Stimulated activated CD4-positive, alpha-beta T cell treated with anti-CD3 and anti-CD28 coated beads, TNF-alpha, amount 100 ng/mL, for 48 hours (primary cell): Measurements from ENCODE around the gene RETN.

Source experiments
- DNase-seq, 3 donors: peaks; one replicate each; pipeline ENCODE4 v3.0.0-alpha.2; 2020; ENCODE audit warnings: low read depth in 3 of 3

Gene RETN

GRCh38 chr19:7657131-7657751 is 11.6 kb upstream of the RETN start:
- no peak for DNase-seq

GRCh38 chr19:7658219-7658686 is 10.6 kb upstream of the RETN start:
- DNase-seq = no peak

GRCh38 chr19:7661744-7662538 is 6.9 kb upstream of the RETN start:
- DNase-seq = no peak

- no peak for DNase-seq
These were observed 6.2 kb upstream of the RETN start for GRCh38 chr19:7662657-7663056.

GRCh38 chr19:7663706-7664105 is 5.1 kb upstream of the RETN start:
- no peak for DNase-seq

GRCh38 chr19:7665076-7665475 is 3.8 kb upstream of the RETN start:
- DNase-seq = no peak

GRCh38 chr19:7669641-7670040 is 792 bp downstream of the RETN start:
- no peak for DNase-seq

GRCh38 chr19:7670150-7670783 is 1.4 kb downstream of the RETN start:
- DNase-seq = no peak

GRCh38 chr19:7670790-7671189 is 1.9 kb downstream of the RETN start:
- no peak for DNase-seq

- no peak for DNase-seq
These were observed 3.7 kb downstream of the RETN start for GRCh38 chr19:7672522-7672921.

- no peak for DNase-seq
These were observed 5.5 kb downstream of the RETN start for GRCh38 chr19:7674010-7675005.

GRCh38 chr19:7676376-7676775 is 7.5 kb downstream of the RETN start:
- no peak for DNase-seq

GRCh38 chr19:7676854-7677253 is 8.0 kb downstream of the RETN start, which contains the start of gene MCEMP1:
Gene MCEMP1 (plus strand): TSS chr19:7677090. CDS start chr19:7677121, 31 bp downstream.
- no peak for DNase-seq

GRCh38 chr19:7677669-7678311 is 8.9 kb downstream of the RETN start:
- DNase-seq = no peak

- peak in 1 of 3 donors; percentile 64 for DNase-seq
These were observed 10.3 kb downstream of the RETN start for GRCh38 chr19:7678971-7679751.

GRCh38 chr19:7679771-7680605 is 11.1 kb downstream of the RETN start:
- no peak for DNase-seq

GRCh38 chr19:7680606-7681339 is 11.9 kb downstream of the RETN start, which contains the start of gene TRAPPC5:
Gene TRAPPC5 (plus strand): TSS chr19:7680833. CDS start chr19:7682254, 1,421 bp downstream.
- peak; percentile 69 to 82 (median 69) for DNase-seq
